Gastroesophageal sphincter (tissue), 4 donors: ENCODE data around the gene CMSS1. TPM values are rescaled to one million over a fixed set of nuclear protein-coding genes. Genes with fewer than 3 reads are reported as not detected.
A peak's percentile ranks its signal among the peaks of the same experiment; 100 is the strongest.

ENCODE experiments used
- ATAC-seq: fragments of 150-250 bp; one replicate; pipeline ENCODE4 v1.9.1; 2016; ENCODE audit warnings: mild to moderate bottlenecking, moderate library complexity
- H3K27ac ChIP-seq, 4 donors: fragments of 200-600 bp; sonication (generic) in 3 of 4; 1 replicate in 3 of 4; 2 replicates in 1 of 4; pipeline ENCODE4 v1.5.1; 2016 to 2019
- H3K27me3 ChIP-seq: fragments of 200-600 bp; sonication (generic); one replicate; pipeline ENCODE4 v1.5.1; 2019
- H3K36me3 ChIP-seq, 2 donors: fragments of 200-600 bp; sonication (generic); one replicate each; pipeline ENCODE4 v1.5.1; 2019; ENCODE audit warnings: control low read depth in 1 of 2
- H3K4me1 ChIP-seq, 3 donors: fragments of 200-600 bp; sonication (generic); 1 replicate in 2 of 3; 2 replicates in 1 of 3; pipeline ENCODE4 v1.5.1; 2016 to 2019; ENCODE audit warnings: control low read depth in 2 of 3
- H3K4me3 ChIP-seq, 2 donors: fragments of 200-600 bp; sonication (generic); one replicate each; pipeline ENCODE4 v1.5.1; 2019; ENCODE audit warnings: mild to moderate bottlenecking in 1 of 2, moderate library complexity in 1 of 2
- H3K9me3 ChIP-seq, 3 donors: fragments of 200-600 bp; sonication (generic); one replicate each; pipeline ENCODE4 v1.5.1; 2017 to 2019; ENCODE audit warnings: control low read depth in 2 of 3
- EP300 ChIP-seq: sonication (generic); formaldehyde crosslinking; IDR thresholded peaks from one replicate; pipeline ENCODE4 v1.6.1; 2017; ENCODE audit warnings: antibody characterized with exemption, mild to moderate bottlenecking
- POLR2A ChIP-seq, 2 donors: fragments of 450-650 bp; IDR thresholded peaks; one replicate each; pipeline ENCODE4 v1.6.1; 2017; ENCODE audit warnings: antibody characterized with exemption in 2 of 2, mild to moderate bottlenecking in 2 of 2, moderate library complexity in 1 of 2
- POLR2AphosphoS5 ChIP-seq: sonication (generic); formaldehyde crosslinking; IDR thresholded peaks from one replicate; pipeline ENCODE4 v1.6.1; 2017; ENCODE audit warnings: antibody characterized with exemption
- WGBS, 2 donors: methylation state at CpG; one replicate each; pipeline ENCODE4 v1.1.5; 2018; ENCODE audit warnings: low coverage in 1 of 2; 5-methylcytosine and 5-hydroxymethylcytosine counted together
- total RNA-seq, 4 donors: library from RNA; depleted of rRNA; stranded (reverse); fragments of >200 nt; gene quantifications; one replicate each; pipeline ENCODE4 v1.1.0, GENCODE V29; 2016
- TF ChIP-seq, protein P1 (sequence below), 4 experiments: fragments of 200-600 bp in 2 of 4; fragments of 450-650 bp in 2 of 4; sonication (generic) in 1 of 4; IDR thresholded peaks; one replicate each; pipeline ENCODE4 v1.5.1; 2017 to 2019; ENCODE audit warnings: antibody characterized with exemption in 4 of 4, mild to moderate bottlenecking in 2 of 4, moderate library complexity in 2 of 4

Gene CMSS1
- total RNA-seq, 4 donors from 2014 or later: 15.2 to 20.8 (median 16.6) TPM

DNA sequence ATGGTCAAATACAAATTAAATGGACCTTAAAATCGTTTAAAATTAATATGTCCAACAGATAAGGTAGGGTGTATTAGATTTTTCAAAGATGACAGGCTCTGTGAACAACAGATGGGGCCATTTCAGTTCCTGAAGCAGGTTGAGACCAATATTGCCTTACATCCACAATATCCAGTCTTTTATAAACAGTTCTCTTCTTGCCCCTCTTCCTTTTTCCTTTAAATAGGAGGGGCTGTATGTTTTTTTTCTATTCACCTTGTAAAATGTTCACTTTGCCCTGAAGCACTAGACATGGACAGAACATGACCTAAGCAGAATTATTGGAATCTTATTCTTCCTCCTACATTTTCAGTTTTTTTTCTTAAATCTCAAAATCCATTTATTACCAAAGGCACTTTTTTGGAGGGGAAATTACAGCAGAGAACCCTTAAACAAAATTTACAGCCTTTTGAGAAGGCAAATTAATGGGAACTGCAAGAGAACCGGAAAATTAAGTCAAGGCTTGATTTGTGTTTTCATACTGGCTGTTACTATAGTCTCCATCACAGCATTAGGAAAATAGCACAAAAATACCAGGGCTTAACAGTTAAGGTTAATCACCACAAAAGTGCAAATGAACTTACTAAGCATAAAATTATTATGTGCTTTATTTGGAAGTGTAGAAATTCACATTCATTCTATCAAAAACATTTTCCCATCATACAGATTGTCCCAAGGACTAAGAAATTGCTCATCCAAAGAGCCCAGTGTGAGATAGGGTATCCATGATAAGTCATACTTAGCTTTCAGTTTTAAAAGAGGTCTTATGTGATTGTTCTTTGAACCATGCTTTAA lies 55.8 kb downstream of the CMSS1 start:
- peak overlapping the region; percentile 74 to 97 (median 94) for H3K27ac ChIP-seq
- WGBS, 2 donors: 15 to 22% methylated on average over 2 of the region's 2 CpGs
- TF ChIP-seq POLR2AphosphoS5 (no peak), EP300 (no peak), POLR2A (IDR thresholded peaks at IDR 0.05) (no peak)
- TF ChIP-seq, protein P1, sequence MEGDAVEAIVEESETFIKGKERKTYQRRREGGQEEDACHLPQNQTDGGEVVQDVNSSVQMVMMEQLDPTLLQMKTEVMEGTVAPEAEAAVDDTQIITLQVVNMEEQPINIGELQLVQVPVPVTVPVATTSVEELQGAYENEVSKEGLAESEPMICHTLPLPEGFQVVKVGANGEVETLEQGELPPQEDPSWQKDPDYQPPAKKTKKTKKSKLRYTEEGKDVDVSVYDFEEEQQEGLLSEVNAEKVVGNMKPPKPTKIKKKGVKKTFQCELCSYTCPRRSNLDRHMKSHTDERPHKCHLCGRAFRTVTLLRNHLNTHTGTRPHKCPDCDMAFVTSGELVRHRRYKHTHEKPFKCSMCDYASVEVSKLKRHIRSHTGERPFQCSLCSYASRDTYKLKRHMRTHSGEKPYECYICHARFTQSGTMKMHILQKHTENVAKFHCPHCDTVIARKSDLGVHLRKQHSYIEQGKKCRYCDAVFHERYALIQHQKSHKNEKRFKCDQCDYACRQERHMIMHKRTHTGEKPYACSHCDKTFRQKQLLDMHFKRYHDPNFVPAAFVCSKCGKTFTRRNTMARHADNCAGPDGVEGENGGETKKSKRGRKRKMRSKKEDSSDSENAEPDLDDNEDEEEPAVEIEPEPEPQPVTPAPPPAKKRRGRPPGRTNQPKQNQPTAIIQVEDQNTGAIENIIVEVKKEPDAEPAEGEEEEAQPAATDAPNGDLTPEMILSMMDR (IDR thresholded peaks at IDR 0.05): no peak
- no peak for ATAC-seq
- H3K27me3 ChIP-seq: no peaks in the 10 kb centered on the region
- peak overlapping the region; percentile 75 to 76 for H3K4me3 ChIP-seq
- peaks cover 17 to 65% (median 23%) of the 10 kb centered on the region in 3 donors for H3K4me1 ChIP-seq
- H3K9me3 ChIP-seq: no peaks in the 10 kb centered on the region
- H3K36me3 ChIP-seq: no peaks in the 10 kb centered on the region

DNA sequence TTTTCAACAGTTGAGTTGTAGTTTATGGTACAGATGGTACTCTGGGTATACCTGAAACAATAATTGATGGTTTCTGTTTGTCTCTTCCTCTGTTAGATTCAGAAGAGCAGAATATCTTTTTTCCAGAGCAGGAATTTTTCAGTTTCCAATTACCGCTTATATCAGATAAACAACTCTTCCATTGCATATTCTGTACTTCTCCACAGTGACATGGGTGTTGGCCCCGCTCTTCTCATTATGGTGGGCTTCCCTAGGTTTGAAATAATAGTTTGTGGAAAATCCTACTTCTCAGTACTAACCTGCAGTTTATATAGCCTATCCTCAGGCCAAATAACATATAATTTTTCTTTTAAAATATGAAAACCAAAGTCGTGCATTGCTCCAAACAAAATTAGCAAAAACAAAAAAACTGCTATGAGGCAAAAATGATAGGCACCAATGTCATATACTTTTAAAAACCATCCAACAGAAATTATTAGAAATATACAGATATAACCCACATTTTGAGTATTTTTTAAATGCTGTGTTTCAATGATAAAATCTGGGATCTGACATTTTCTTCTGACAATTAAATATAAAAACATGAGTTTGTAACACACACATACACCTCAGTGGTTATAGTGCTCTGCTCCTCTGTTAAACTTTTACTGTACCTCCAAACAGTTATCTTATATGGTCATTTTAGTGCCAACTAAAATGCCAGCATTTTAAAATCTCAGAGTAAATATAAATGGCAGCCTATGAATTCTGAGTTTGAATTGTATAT lies 56.8 kb downstream of the CMSS1 start:
- no peak for ATAC-seq
- no peaks in the 10 kb centered on the region for H3K27me3 ChIP-seq
- H3K4me3 ChIP-seq: peak overlapping the region; percentile 75 to 76
- H3K4me1 ChIP-seq: peaks cover 17 to 57% (median 18%) of the 10 kb centered on the region in 3 donors
- no peaks in the 10 kb centered on the region for H3K9me3 ChIP-seq
- H3K27ac ChIP-seq: peak overlapping the region; percentile 74 to 97 (median 94)
- H3K36me3 ChIP-seq: no peaks in the 10 kb centered on the region
- TF ChIP-seq EP300 (no peak), POLR2A (IDR thresholded peaks at IDR 0.05) (no peak), POLR2AphosphoS5 (no peak)
- TF ChIP-seq, protein P1 (IDR thresholded peaks at IDR 0.05): no peak
- WGBS, 2 donors: 21 to 28% methylated on average over 3 of the region's 3 CpGs

DNA sequence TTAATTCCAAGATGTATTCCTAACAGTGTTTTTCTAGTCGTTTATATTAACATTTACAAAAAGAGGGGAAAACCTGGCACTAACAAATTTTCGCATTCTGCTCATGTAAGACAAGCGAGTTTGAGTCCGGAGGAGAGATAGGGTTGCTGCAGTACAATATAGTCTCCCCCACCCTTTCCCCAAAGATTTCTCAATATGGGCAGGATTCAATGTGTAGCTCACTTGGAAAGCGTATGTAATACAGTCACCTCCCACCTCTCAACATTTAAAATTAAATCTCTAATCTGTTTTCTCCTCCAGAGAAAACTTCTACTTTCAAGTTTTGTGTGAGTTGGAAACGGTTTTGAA lies 57.9 kb downstream of the CMSS1 start:
- Histone ChIP-seq H3K27ac (peak overlapping the region; percentile 74 to 97 (median 94)), H3K27me3 (no peaks in the 10 kb centered on the region), H3K36me3 (no peaks in the 10 kb centered on the region), H3K9me3 (no peaks in the 10 kb centered on the region), H3K4me3 (peak overlapping the region; percentile 75 to 76), H3K4me1 (peaks cover 7 to 50% (median 16%) of the 10 kb centered on the region in 3 donors)
- peak; percentile 63 for ATAC-seq
- TF ChIP-seq, protein P1 (IDR thresholded peaks at IDR 0.05): no peak
- TF ChIP-seq POLR2A (IDR thresholded peaks at IDR 0.05) (no peak), POLR2AphosphoS5 (no peak), EP300 (no peak)
- WGBS, 2 donors: 0% methylated on average over 6 of the region's 6 CpGs

DNA sequence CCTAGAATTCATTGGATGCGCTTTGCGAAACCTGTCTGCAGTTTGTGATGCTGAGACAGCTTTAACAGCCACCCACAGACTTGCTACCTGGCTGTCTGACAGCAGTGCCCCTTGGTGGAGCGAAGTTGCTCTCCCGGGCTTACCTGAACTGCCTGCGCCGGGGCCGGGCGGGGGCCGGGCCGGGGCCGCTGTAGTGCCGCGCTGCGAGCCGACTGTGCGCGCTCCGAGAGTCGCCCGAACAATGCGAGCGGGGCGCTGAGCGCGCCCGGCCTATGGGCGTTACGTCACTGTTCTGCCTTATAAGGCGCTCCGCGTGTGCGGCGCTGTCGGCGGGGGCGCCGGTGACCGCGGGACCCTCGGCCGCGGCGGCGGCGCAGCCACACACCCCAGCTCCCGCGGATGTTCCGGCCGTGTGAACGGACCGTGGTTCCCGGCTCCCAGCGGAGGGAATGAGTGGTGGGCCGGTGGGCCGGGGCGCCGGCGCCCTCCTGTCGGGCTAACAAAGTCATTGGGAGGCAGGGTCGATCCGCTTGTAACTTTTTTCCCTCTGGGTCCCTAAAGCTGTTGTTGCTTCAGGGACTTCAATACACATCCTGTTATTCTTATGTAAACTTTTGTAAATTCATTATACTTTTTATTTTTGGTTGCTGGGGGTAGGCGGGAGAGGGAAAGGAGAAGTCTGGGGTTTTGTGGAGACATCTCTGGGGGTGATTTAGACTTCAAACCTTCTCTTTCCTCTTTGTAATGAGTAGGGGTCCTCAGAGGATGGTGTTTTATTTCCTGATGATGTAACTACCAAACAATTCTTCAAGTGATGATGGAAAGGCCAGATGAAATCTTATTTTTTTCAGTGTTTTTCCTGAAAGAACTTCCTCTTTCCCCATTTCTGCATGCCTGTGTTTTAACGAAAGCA lies 58.5 kb downstream of the CMSS1 start:
- peaks cover 6 to 50% (median 10%) of the 10 kb centered on the region in 3 donors for H3K4me1 ChIP-seq
- H3K4me3 ChIP-seq: peak overlapping the region; percentile 75 to 76
- peak overlapping the region; percentile 74 to 97 (median 94) for H3K27ac ChIP-seq
- H3K9me3 ChIP-seq: no peaks in the 10 kb centered on the region
- peak; percentile 94 for ATAC-seq
- no peaks in the 10 kb centered on the region for H3K27me3 ChIP-seq
- no peaks in the 10 kb centered on the region for H3K36me3 ChIP-seq
- TF ChIP-seq, protein P1 (IDR thresholded peaks at IDR 0.05): peak in 2 of 4 experiments; percentile 33 to 40
- TF ChIP-seq POLR2AphosphoS5: peak; percentile 95
- TF ChIP-seq POLR2A (IDR thresholded peaks at IDR 0.05): peak; percentile 97 to 98
- no peak for TF ChIP-seq EP300
- 3% methylated on average over 5 of the region's 63 CpGs for WGBS, 2 donors
